ENCODE measurements around the gene PRAMEF18.
"Not testable (repeated sequence)": the region's sequence is repeated elsewhere in the genome, so short reads cannot be mapped to it uniquely, and the experiment has no call there.

DNA sequence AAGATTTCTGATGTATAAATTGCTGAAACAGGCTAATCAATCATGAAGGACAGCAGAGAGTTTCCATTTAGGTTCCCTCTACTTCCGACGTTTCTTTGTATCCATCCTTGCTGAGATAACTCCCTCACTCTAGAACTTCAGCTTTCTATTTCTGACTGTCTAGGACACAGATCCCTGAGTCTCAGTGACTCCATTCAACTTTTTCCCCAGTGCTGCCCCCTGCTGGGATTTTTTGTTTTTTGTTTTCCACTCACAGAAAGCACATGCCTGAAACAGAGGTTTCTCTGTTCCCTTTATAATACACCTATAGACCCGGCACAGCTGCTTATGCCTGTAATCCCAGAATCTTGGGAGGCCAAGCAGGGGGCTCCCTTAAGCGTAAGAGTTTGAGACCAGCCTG, 3.2 kb downstream of the PRAMEF18 start:
- TF ChIP-seq CTCF (conservative IDR thresholded peaks at IDR 0.05 in 1 of 2, IDR thresholded peaks at IDR 0.05 in 1 of 2; ENCODE audit: extremely low read depth in 1 of 2, insufficient read depth in 1 of 2, low read depth in 1 of 2, low read length in 2 of 2); EZH2 (IDR thresholded peaks at IDR 0.05; ENCODE audit: borderline replicate concordance, low read length): not testable (repeated sequence)
